HG02870 (cell line): ENCODE results near the gene CYP2B6.
"Not testable (repeated sequence)": the region's sequence is repeated elsewhere in the genome, so short reads cannot be mapped to it uniquely, and the experiment has no call there.

Source experiments
- ATAC-seq: cut with Tn5 transposase; IDR thresholded peaks from one replicate; pipeline ENCODE4 v1.9.1; 2021; ENCODE audit warnings: mild to moderate bottlenecking, moderate library complexity; ENCODE audit not compliant: unreplicated experiment

Gene CYP2B6

DNA sequence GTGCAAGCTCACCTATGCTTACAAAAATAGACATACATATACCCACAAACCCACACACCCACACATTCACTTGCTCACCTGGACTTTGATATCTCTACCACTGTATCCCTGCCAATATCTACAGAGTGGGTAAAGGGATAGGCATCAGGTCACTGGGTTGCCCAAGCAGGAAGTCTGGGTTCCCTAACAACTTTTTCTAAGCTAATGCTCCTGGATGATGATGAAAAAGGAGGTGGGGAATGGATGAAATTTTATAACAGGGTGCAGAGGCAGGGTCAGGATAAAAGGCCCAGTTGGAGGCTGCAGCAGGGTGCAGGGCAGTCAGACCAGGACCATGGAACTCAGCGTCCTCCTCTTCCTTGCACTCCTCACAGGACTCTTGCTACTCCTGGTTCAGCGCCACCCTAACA is at the start of gene CYP2B6:
Gene CYP2B6 (plus strand): TSS at position 311 of the 410 bp plus-strand sequence. CDS start 24 bp downstream, at position 335.
- no peak for ATAC-seq

DNA sequence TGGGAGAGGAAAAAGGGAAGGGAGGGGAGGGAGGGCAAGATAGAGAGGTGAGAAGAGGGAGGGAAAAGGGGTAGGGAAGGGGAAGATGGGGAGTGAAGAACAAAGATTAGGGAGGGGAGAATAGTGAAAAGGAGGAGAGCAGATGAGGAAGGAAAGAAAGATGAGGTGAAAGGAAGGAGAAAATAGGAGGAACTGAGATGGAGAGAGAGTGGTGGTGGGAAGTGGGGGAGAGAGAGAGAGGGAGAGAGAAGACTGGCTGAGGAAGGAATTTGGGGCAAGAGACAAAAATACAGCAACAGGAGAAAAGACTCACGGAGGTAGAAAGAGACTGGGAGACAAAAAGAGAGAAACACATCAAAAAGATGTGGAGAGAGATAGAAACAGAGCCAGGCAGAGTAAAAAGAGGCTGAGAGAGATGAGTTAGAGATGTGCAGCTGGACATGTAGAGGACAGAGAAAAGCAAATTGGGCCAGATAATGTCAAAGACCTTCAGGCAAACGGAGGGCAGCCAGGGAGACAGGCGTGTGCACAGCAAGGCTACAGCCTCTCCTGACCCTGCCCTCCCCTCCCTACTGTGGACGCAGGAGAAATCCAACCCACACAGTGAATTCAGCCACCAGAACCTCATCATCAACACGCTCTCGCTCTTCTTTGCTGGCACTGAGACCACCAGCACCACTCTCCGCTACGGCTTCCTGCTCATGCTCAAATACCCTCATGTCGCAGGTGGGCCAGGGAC is 49.4 kb upstream of the CYP2B6 start:
- ATAC-seq: no peak

DNA sequence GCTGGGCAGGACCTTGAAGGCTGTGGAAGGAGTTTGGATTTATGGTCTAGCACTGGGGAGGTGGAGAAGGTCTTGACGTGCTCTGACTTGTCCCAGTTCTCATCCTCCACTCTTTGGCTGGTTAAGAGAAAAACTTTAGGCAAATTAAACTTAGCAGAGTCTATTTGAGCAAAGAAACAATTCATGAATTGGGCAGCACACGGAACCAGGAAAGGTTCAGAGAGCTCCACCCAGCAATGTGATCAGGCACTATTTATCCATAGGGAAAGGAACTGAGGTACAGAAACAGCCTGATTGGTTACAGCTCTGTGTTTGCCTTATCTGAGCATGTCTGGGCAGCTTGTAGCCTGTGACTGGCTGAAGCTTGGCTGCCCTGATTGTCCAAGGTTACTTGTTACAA is 45.4 kb upstream of the CYP2B6 start:
- no peak for ATAC-seq

DNA sequence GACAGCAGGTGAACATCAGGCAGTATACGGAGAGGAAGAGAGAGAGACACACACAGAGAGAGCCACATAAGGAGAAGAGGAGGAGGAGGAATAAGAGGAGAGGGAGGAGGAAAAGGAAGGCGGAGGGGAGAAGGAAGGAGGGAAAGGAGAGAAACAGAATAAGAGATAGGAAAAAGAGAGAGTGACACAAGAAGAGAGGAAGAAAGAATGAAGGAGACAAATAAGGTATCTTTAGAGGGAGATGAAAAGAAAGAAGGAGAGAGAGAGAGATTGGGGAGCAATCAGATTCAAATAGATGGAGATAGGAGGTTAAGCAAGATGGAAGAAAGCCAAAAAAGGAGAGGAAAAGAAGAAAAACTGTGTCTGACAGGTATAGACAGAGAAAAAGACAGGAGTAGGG is 44.0 kb upstream of the CYP2B6 start:
- no peak for ATAC-seq

DNA sequence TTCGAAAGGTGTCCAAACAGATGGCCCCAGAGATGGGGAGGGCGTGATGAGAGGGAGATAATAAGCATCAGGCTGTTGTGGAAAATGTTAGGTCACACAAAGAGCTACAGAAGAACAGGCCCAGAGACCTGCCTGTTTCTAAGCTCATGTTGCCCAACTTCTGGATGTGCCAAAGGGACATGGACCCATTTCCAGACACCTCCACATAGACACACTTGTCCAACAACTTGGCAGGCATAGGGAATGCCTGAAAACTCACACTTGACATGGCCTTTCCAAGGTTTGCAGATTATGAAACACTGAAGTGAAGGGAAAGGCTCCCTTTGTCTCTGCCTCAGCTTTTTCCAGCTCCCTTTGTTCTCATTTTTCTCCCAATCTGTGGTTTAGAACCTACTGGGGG is 43.5 kb upstream of the CYP2B6 start:
- no peak for ATAC-seq

DNA sequence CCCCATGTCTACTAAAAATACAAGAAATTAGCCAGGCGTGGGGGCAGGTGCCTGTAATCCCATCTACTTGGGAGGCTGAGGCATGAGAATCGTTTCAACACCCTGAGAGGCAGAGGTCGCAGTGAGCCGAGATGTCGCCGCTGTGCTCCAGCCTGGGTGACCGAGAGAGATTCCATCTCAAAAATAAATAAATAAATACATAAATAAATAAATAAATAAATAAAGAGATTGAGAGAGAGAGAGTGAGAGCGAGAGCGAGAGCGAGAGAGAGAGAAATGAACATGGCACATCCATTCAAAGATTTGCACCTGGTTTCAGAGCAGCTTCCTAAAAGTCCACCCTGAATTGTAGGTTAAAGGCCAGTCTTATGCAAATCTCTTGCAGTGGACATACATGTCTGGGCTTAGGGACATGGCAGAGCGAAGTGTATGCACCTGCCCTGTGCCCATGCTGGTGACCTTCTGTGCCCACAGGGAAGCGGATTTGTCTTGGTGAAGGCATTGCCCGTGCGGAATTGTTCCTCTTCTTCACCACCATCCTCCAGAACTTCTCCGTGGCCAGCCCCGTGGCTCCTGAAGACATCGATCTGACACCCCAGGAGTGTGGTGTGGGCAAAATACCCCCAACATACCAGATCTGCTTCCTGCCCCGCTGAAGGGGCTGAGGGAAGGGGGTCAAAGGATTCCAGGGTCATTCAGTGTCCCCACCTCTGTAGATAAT is 42.3 kb upstream of the CYP2B6 start:
- ATAC-seq: no peak

DNA sequence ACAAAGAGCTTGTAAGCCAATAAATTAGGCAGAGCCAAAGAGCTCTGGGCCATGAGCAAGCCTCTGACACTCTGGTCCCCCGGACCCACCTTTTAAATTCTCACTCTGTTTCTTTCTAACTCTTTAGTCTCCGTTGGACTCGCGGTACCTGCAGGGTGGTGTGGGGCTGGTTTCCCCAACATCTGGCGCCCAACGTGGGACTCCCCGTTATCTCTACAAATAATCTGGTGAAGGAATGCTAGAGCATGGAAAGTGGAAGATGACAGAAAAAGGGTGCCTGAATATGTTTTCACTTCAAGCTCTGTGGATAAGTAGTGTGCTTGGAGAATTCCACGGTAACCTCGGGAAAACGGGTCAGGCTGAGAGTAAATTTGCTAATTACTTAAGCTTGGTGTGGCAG is 36.5 kb upstream of the CYP2B6 start:
- ATAC-seq: no peak

DNA sequence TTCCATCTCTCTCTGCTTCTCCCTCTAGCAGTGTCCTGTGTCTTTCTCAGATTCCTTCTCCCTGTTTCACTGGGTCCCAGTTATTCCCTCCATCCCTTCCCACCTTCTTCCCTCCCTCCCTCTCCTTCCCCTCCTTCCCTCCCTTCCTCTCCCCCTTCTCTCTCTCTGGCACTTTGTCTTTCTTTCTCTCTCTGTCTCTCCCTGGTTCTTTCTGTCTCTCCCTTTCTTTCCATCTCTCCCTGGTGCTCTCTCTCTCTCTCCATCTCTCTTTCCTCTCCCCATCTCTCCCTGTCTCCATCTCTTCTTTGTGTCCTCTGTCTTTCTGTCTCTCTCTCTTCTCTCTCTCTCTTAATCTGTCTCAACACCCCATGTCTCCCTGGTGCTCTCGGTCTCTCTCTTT is 31.7 kb upstream of the CYP2B6 start:
- no peak for ATAC-seq

DNA sequence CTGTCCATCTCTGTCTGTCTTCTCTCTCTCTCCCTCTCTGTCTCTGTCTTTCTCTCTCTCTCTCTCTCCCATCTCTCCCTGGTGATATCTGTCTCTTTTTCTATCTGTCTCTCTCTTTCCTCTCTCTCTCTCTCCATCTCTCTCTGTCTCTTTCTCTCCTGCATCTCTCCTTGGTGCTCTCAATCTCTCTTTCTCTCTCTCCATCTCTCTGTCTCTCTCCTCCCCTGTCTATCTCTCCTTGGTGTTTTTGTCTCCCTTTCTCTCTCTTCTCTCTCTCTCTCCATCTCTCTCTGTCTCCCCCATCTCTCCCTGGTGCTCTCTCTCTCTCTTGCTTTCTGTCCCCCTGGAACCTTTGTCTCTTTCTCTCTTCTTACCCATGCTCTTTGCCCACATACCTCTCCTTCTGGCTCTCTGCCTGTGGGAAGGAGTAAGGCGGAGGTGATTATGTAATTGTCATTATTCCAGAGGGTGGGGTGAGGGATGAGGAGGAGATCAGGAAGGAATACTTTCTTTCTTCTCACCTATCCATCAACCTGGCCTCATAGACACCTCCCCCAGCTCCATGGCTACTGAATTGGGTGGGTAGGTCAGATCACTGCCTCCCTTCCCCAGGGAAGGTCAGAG is 30.9 kb upstream of the CYP2B6 start:
- no peak for ATAC-seq

DNA sequence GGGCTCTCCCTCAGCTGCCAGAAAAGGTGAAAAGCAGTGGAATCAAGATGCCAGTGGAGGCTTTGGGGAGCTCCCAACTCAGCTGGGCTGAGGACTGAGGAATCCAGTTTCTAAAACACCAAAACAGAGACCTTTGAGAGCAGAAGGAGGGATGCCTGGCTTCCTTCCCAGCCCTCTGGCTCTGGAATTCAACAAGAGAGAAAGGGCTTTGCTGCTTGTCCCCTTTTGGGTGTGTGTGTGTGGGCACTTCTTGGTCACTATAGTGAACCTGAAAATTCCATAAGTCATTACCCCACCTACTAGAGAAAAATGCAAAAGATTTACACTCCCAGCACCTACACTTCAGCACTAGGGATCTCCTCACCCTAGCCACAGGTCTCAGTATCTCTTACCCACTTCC is 30.3 kb upstream of the CYP2B6 start:
- no peak for ATAC-seq

DNA sequence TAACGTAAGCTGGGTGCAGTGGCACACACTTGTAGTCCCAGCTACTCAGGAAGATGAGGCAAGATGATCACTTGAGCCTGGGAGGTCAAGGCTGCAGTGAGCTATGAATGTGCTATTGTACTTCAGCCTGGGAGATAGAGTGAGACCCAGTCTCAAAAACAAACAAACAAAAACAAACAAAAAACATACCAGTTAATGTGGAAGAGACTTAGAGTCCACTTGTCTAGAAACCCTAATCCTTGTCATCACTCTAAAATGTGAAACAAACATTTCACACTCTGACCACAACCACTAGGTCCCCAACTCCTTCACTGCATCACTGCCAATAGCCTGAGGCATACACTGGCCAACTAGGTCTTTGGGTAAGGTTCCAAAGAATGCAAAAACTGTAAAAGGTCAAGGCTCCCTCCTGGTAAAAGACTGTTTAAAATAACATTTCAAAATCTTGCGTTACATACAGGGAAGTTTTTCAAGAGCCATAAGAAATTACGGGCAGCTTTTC is 28.6 kb upstream of the CYP2B6 start:
- no peak for ATAC-seq

DNA sequence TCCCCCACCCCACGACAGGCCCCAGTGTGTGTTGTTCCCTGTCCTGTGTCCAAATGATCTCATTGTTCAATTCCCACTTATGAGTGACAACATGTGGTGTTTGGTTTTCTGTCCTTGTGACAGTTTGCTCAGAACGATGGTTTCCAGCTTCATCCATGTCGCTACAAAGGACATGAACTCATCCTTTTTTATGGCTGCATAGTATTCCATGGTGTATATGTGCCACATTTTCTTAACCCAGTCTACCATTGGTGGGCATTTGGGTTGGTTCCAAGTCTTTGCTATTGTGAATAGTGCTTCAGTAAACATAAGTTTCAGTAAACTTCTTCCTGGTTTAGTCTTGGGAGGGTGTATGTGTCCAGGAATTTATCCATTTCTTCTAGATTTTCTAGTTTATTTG is 26.7 kb upstream of the CYP2B6 start:
- ATAC-seq: not testable (repeated sequence)

DNA sequence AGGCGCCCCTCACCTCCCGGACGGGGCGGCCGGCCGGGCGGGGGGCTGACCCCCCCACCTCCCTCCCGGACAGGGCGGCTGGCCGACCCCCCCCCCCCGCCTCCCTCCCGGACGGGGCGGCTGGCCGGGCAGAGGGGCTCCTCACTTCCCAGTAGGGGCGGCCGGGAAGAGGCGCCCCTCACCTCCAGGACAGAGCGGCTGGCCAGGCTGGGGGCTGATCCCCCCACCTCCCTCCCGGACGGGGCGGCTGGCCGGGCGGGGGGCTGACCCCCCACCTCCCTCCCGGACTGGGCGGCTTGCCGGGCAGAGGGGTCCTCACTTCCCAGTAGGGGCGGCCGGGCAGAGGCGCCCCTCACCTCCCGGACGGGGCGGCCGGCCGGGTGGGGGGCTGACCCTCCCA is 25.7 kb upstream of the CYP2B6 start:
- not testable (repeated sequence) for ATAC-seq

DNA sequence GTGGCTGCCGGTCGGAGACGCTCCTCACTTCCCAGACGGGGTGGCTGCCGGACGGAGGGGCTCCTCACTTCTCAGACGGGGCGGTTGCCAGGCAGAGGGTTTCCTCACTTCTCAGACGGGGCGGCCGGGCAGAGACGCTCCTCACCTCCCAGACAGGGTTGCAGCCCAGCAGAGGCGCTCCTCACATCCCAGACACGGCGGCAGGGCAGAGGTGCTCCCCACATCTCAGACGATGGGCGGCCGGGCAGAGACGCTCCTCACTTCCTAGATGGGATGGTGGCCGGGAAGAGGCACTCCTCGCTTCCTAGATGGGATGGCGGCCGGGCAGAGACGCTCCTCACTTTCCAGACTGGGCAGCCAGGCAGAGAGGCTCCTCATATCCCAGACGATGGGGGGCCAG is 24.5 kb upstream of the CYP2B6 start:
- ATAC-seq: not testable (repeated sequence)

DNA sequence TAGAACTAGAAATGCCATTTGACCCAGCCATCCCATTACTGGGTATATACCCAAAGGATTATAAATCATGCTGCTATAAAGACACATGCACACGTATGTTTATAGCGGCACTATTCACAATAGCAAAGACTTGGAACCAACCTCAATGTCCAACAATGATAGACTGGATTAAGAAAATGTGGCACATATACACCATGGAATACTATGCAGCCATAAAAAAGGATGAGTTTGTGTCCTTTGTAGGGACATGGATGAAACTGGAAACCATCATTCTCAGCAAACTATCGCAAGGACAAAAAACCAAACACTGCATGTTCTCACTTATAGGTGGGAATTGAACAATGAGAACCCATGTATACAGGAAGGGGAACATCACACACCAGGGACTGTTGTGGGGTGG is 23.0 kb upstream of the CYP2B6 start:
- not testable (repeated sequence) for ATAC-seq

DNA sequence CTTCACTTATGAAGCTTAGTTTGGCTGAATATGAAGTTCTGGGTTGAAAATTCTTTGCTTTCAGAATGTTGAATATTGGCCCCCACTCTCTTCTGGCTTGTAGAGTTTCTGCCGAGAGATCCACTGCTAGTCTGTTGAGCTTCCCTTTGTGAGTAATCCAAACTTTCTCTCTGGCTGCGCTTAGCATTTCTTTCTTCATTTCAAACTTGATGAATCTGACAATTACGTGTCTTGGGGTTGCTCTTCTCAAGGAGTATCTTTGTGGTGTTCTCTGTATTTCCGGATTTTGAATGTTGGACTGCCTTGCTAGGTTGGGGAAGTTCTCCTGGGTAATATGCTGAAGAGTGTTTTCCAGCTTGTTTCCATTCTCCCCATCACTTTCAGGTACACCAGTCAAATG is 21.4 kb upstream of the CYP2B6 start:
- not testable (repeated sequence) for ATAC-seq

DNA sequence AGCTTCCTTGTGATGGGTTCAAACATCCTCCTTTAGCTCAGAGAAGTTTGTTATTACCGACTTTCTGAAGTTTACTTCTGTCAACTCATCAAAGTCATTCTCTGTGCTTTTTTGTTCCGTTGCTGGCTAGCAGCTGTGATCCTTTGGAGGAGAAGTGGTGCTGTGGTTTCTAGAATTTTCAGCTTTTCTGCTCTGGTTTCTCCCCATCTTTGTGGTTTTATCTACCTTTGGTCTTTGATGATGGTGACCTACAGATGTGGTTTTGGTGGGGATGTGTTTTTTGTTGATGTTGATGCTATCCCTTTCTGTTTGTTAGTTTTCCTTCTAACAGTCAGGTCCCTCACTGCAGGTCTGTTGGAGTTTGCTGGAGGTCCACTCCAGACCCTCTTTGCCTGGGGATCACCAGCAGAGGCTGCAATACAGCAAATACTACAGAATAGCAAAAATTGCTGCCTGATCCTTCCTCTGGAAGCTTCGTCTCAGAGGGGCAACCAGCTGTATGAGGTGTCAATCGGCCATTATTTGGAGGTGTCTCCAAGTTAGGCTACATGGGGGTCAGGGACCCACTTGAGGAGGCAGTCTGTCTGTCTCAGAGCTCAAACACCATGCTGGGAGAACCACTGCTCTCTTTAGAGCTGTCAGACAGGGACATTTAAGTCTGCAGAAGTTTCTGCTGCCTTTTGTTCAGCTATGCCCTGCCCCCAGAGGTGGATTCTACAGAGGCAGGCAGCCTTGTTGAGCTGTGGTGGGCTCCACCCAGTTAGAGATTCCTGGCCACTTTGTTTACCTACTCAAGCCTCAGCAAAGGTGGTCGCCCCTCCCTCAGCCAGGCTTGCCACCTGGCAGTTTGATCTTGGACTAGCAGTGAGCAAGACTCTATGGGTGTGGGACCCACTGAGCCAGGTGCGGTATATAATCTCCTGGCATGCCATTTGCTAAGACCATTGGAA is 20.4 kb upstream of the CYP2B6 start:
- ATAC-seq: not testable (repeated sequence)

DNA sequence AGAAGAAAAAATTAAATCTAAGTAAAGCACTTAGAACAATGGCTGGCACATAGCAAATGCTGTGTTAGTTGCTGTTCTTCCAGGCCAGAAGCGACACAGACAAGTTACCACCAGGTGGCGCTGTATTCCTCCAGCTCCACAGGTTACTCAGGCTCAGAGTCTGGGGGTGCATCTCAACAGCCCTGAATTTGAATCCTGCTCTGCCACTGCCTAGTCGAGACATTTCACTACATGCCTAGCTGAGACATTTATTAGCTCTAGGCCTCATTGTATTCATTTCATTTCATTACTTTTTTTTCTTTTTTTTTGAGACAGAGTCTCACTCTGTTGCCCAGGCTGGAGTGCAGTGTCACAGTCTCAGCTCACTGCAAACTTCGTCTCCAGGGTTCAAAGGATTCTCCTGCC is 16.4 kb upstream of the CYP2B6 start:
- ATAC-seq: no peak

DNA sequence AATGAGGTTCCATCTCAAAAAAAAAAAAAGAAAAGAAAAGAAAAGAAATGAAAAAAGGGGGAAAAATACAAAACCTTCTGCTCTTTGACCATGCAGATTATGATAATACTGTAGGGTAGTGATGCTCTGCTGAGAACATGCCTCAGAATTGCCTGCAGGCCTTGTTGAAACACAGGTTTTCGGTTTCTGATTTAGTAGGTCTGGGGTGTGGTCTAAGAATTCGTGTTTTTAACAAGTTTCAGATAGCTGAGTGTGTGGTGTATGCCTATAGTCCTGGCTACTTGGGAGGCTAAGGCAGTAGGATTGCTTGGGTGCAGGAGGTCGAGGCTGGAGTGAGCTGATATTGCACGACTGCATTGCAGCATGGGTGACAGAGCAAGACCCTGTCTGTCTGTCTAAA is 14.9 kb upstream of the CYP2B6 start:
- ATAC-seq: no peak

DNA sequence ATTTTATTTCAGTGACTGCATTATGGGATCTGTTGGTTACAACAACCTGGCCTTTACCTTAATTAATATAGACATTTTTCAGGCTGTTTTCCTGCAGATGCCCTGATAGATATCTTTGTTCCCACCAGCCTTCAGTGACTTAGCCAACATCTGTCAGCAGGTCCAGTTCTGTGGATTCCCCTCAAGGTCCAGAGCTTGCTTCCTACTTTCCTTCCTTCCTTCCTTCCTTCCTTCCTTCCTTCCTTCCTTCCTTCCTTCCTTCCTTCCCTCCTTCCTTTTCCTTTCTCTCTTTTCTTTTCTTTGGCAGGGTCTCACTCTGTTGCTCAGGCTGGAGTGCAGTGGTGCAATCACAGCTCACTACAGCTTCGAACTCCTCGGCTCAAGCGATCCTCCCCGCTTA is 14.4 kb upstream of the CYP2B6 start:
- ATAC-seq: no peak

DNA sequence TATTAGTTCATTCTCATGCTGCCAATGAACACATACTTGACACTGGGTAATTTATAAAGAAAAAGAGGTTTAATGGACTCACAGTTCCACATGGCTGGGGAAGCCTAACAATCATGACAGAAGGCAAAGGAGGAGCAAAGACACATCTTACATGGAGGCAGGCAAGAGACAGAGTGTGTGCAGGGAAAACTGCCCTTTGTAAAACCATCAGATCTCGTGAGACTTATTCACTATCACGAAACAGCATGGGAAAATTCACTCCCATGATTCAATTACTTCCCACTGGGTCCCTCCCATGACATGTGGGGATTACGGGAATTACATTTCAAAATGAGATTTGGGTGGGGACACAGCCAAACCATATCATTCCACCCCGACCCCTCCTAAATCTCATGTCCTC is 11.3 kb upstream of the CYP2B6 start:
- ATAC-seq: not testable (repeated sequence)
